K562 (cell line): ENCODE data around the gene CCR7. TPM values are rescaled to one million over a fixed set of nuclear protein-coding genes. Genes with fewer than 3 reads are reported as not detected.

Experiments
- CHCHD3 ChIP-seq: fragments of 250-450 bp; sonication (Bioruptor Pico); IDR thresholded peaks from 2 replicates; pipeline ENCODE4 v2.1.2; 2022; ENCODE audit warnings: mild to moderate bottlenecking
- CHD2 ChIP-seq: IDR thresholded peaks from 2 replicates; pipeline ENCODE4 v1.6.1; 2011; ENCODE audit warnings: low read depth, low read length
- ELF1 ChIP-seq: fragments of 200-800 bp; sonication (Bioruptor generic); IDR thresholded peaks from 2 replicates; pipeline ENCODE4 v1.6.1; 2016; ENCODE audit warnings: missing genetic modification characterization, missing compliant biosample characterization
- ESRRA ChIP-seq: fragments of 450-650 bp; IDR thresholded peaks from 2 replicates; pipeline ENCODE4 v1.6.1; 2014; ENCODE audit warnings: low read depth, mild to moderate bottlenecking, moderate library complexity, borderline replicate concordance
- HDAC2 ChIP-seq: fragments of 450-650 bp; IDR thresholded peaks from 2 replicates; pipeline ENCODE4 v1.6.1; 2016; ENCODE audit warnings: mild to moderate bottlenecking
- ILK ChIP-seq: fragments of 450-650 bp; IDR thresholded peaks from 2 replicates; pipeline ENCODE4 v1.6.1; 2016; ENCODE audit warnings: missing genetic modification characterization, low read depth, mild to moderate bottlenecking, missing compliant biosample characterization, moderate library complexity, borderline replicate concordance
- LEF1 ChIP-seq: fragments of 450-650 bp; IDR thresholded peaks from 2 replicates; pipeline ENCODE4 v1.6.1; 2016; ENCODE audit warnings: mild to moderate bottlenecking
- MXI1 ChIP-seq: IDR thresholded peaks from 2 replicates; pipeline ENCODE4 v1.6.1; 2011; ENCODE audit warnings: low read depth, mild to moderate bottlenecking, improper control_type of control experiment, low read length
- NBN ChIP-seq: fragments of 450-650 bp; IDR thresholded peaks from 2 replicates; pipeline ENCODE4 v1.6.1; 2016; ENCODE audit warnings: low read depth, mild to moderate bottlenecking
- NFIX ChIP-seq: fragments of 250-450 bp; sonication (Bioruptor Pico); IDR thresholded peaks from 2 replicates; pipeline ENCODE4 v1.4.0; 2020; ENCODE audit warnings: low read depth, mild to moderate bottlenecking, moderate library complexity
- PHF21A ChIP-seq: fragments of 450-650 bp; IDR thresholded peaks from 2 replicates; pipeline ENCODE4 v1.6.1; 2017; ENCODE audit warnings: low read depth, borderline replicate concordance
- SAFB ChIP-seq: fragments of 200-400 bp; formaldehyde crosslinking; IDR thresholded peaks from 2 replicates; pipeline ENCODE4 v1.6.1; 2017; ENCODE audit warnings: low read depth, low read length, borderline replicate concordance
- SMARCC2 ChIP-seq: fragments of 450-650 bp; IDR thresholded peaks from 2 replicates; pipeline ENCODE4 v1.6.1; 2017; ENCODE audit warnings: antibody characterized with exemption, moderate library complexity, mild to moderate bottlenecking, low read depth
- SPI1 ChIP-seq: IDR thresholded peaks from 2 replicates; pipeline ENCODE4 v1.6.1; 2011; ENCODE audit warnings: low read depth, low read length, control low read depth, borderline replicate concordance
- STAT5B ChIP-seq: fragments of 250-450 bp; sonication (Bioruptor Pico); IDR thresholded peaks from 2 replicates; pipeline ENCODE4 v1.8.0; 2021; ENCODE audit warnings: mild to moderate bottlenecking, inconsistent platforms
- YY1 ChIP-seq, 3 experiments: IDR thresholded peaks; 2 replicates each; pipeline ENCODE4 v1.6.1; 2011; ENCODE audit warnings: low read length in 2 of 3, mild to moderate bottlenecking in 2 of 3, moderate library complexity in 2 of 3, borderline replicate concordance in 1 of 3, control low read depth in 1 of 3, low read depth in 1 of 3; ENCODE audit not compliant: insufficient read depth in 3 of 3, insufficient replicate concordance in 2 of 3, control insufficient read depth in 1 of 3, insufficient read length in 1 of 3; ENCODE audit errors: extremely low read depth in 1 of 3
- ZBTB9 ChIP-seq: fragments of 450-650 bp; formaldehyde crosslinking; IDR thresholded peaks from 2 replicates; pipeline ENCODE4 v1.4.0; 2020; ENCODE audit warnings: mild to moderate bottlenecking, moderate library complexity
- ZNF586 ChIP-seq: fragments of 450-650 bp; formaldehyde crosslinking; conservative IDR thresholded peaks from 2 replicates; pipeline ENCODE4 v1.4.0; 2020; ENCODE audit warnings: mild to moderate bottlenecking, moderate library complexity
- ZZZ3 ChIP-seq: fragments of 450-650 bp; IDR thresholded peaks from 2 replicates; pipeline ENCODE4 v1.6.1; 2016; ENCODE audit warnings: antibody characterized with exemption, mild to moderate bottlenecking, moderate library complexity
- polyA plus RNA-seq, 8 experiments: library from polyadenylated mRNA; depleted of rRNA in 4 of 8; stranded (reverse) in 5 of 8; unstranded in 3 of 8; fragments of >200 nt; fragmentation: Nextera tagmentation in 2 of 8; fragmentation: Illumina TruSeq in 1 of 8; extraction: Ambion mirVana in 2 of 8; extraction: Trizol in 1 of 8; gene quantifications; 2 replicates each; pipeline versions ENCODE4 v1.2.1 to v1.2.3, GENCODE V29; 2011 to 2014; ENCODE audit warnings: inconsistent platforms in 1 of 8, missing spikeins in 1 of 8
- total RNA-seq, 7 experiments: library from RNA; depleted of rRNA in 6 of 7; stranded (reverse); fragments of >200 nt in 6 of 7; fragmentation: Illumina TruSeq in 2 of 7; extraction: Trizol in 2 of 7; gene quantifications; 2 replicates each; pipeline versions ENCODE4 v1.2.1 to v1.2.3, GENCODE V29; 2011 to 2021; ENCODE audit warnings: low replicate concordance in 1 of 7
- TF ChIP-seq, protein P1 (sequence below): sonication (generic); formaldehyde crosslinking; IDR thresholded peaks from 2 replicates; pipeline ENCODE4 v1.8.0; 2022; ENCODE audit warnings: mild to moderate bottlenecking, missing genetic modification reagents

Gene CCR7
- total and polyA plus RNA-seq, 9 of the 15 experiments (the other 6 are each of a cell fraction or from before 2014, with no cell fraction given) = 0.14 to 1.4 (median 0.56) TPM

GRCh38 chr17:40560592-40561293, 4.5 kb downstream of the CCR7 start (continued):
- TF ChIP-seq YY1 (IDR thresholded peaks at IDR 0.05; ENCODE audit: borderline replicate concordance in 1 of 3, control insufficient read depth in 1 of 3, extremely low read depth in 1 of 3, insufficient read depth in 3 of 3, insufficient read length in 1 of 3, insufficient replicate concordance in 2 of 3, low read depth in 1 of 3, low read length in 2 of 3) (no peak), CHCHD3 (CRISPR knock-in tag) (no peak), LEF1 (no peak; the same call in 1 of the 2 replicates), MXI1 (no peak), SPI1 (no peak), CHD2 (no peak), ELF1 (tag) (no peak), PHF21A (no peak), SAFB (no peak), ZZZ3 (no peak), STAT5B (no peak), ZNF586 (CRISPR knock-in tag) (no peak), SMARCC2 (peak; percentile 53; the same call in 1 of the 2 replicates), NBN (no peak), NFIX (CRISPR knock-in tag) (no peak), HDAC2 (no peak), ESRRA (peak; percentile 54; the same call in 1 of the 2 replicates), ZBTB9 (no peak), ILK (tag) (no peak)
- TF ChIP-seq, protein P1, sequence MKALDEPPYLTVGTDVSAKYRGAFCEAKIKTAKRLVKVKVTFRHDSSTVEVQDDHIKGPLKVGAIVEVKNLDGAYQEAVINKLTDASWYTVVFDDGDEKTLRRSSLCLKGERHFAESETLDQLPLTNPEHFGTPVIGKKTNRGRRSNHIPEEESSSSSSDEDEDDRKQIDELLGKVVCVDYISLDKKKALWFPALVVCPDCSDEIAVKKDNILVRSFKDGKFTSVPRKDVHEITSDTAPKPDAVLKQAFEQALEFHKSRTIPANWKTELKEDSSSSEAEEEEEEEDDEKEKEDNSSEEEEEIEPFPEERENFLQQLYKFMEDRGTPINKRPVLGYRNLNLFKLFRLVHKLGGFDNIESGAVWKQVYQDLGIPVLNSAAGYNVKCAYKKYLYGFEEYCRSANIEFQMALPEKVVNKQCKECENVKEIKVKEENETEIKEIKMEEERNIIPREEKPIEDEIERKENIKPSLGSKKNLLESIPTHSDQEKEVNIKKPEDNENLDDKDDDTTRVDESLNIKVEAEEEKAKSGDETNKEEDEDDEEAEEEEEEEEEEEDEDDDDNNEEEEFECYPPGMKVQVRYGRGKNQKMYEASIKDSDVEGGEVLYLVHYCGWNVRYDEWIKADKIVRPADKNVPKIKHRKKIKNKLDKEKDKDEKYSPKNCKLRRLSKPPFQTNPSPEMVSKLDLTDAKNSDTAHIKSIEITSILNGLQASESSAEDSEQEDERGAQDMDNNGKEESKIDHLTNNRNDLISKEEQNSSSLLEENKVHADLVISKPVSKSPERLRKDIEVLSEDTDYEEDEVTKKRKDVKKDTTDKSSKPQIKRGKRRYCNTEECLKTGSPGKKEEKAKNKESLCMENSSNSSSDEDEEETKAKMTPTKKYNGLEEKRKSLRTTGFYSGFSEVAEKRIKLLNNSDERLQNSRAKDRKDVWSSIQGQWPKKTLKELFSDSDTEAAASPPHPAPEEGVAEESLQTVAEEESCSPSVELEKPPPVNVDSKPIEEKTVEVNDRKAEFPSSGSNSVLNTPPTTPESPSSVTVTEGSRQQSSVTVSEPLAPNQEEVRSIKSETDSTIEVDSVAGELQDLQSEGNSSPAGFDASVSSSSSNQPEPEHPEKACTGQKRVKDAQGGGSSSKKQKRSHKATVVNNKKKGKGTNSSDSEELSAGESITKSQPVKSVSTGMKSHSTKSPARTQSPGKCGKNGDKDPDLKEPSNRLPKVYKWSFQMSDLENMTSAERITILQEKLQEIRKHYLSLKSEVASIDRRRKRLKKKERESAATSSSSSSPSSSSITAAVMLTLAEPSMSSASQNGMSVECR (CRISPR knock-in tag) = peak; percentile 32; the same call in 1 of the 2 replicates
